GM19397 (cell line): ENCODE results near the gene TMEM17.

Experiments used
- ATAC-seq: cut with Tn5 transposase; IDR thresholded peaks from one replicate; pipeline ENCODE4 v1.9.1; 2021; ENCODE audit warnings: mild to moderate bottlenecking, moderate library complexity; ENCODE audit not compliant: unreplicated experiment

The TMEM17 gene

DNA sequence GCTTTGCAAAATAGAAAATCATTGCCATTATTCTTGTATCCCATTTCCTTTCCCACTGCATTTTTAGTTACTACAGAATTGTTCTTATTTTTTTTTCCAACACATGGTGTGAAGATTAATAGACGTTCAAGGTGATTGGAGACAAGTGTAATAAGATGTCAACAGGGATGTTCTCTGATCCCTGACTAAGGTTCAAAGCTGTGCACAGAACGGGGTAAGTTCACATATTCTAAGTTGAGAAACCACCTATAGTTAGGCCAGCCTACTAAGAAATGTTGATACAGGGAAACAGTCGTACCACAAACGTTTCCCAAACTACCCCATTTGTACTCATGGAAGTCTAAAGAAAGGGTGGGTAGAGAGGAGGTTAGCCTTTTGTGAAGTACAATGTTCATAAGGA is 6.4 kb upstream of the TMEM17 start:
- no peak for ATAC-seq

DNA sequence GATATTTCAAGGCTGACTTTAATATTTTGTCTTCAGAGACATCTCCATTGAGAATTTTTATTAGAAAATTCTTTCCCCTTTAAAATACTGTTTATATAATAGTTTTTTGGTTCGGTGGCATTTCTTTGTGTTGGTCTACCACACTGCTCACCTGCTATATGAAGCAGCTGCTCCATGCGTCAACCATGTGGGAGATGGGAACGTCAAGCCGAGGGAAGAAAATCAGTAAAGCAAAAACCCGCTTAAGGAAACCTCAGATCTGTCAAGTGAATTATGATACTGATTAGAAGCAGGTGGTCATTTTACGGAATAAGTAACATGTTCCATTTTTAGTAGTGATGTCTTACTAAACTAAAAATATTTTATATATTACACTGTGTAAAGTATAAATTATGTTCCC is 5.6 kb upstream of the TMEM17 start:
- ATAC-seq: no peak

GRCh38 chr2:62506421-62506750 is 391 bp upstream of the TMEM17 start:
- peak; percentile 31 for ATAC-seq

- no peak for ATAC-seq
Observed at GRCh38 chr2:62505109-62505749, 766 bp downstream of the TMEM17 start.

DNA sequence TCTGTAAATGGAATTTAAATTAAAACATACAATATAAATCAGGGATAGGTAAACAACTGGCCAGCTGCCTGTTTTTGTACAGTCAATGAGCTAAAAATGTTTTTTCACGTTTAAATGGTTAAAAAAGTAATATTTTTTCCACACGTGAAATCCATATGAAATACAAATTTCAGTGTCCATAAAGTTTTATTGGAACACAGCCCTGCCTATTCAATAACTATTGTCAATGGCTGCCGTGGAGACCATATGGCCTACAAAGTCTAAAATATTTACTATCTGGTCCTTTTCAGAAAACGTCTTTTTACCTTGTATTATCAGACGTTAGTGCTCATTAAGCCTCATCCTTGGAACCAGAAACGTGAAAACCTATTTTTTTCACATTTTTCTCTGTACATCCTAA is 1.3 kb downstream of the TMEM17 start:
- ATAC-seq: no peak

DNA sequence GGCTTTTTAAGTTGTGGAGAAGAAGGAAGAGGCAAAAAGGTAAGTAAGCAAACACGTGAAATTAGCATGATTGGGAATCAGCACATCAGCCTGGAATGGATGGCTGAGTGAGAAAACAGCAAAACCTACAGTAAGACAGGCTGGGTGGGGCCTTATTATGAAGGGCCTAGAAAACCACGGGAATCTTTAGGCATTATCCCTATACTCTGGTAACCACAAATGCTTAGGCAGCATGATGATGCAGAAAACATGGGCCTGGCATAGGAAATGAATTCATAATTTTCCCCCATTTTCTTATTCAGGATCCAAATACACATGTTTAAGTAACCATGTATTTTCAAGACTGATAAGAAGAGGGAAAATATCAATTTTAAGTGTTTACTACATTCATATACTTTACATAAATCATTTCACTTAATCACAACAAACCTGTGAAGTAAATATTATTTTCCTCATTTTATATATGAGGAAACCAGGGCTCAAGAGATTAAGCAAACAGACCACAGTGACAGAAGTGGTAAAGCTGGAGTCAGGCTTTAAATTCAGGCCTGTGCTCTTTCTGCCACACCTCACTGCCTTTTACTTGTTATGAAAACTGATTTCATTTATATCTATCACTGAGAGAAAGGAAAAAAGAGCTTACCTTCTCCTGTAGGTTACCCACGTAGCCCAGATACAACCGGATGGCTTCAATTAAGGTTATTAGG is 4.0 kb downstream of the TMEM17 start:
- no peak for ATAC-seq

GRCh38 chr2:62501069-62501468 is 4.9 kb downstream of the TMEM17 start:
- no peak for ATAC-seq

- ATAC-seq: no peak
Observed at GRCh38 chr2:62499430-62500060, 6.5 kb downstream of the TMEM17 start.

GRCh38 chr2:62498739-62499138 is 7.3 kb downstream of the TMEM17 start:
- no peak for ATAC-seq

DNA sequence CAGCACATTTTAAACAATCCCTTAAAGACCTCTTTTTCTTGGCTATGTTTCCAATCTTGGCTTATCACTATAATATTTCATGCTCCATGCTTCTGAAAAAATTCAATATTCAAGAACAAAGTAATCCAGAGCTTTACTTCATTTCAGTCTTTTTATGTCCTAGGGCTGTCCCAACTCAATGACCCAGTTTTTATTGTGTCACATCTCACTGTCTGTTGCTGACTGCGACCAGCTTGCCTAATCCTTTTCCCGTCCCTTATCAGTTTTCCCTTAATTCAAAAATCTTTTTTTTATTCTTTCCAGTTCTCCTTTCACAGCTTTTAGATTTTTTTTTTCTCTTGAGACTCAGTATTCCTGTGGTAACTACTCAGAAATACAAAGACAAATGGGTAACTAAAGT is 10.2 kb downstream of the TMEM17 start:
- no peak for ATAC-seq

DNA sequence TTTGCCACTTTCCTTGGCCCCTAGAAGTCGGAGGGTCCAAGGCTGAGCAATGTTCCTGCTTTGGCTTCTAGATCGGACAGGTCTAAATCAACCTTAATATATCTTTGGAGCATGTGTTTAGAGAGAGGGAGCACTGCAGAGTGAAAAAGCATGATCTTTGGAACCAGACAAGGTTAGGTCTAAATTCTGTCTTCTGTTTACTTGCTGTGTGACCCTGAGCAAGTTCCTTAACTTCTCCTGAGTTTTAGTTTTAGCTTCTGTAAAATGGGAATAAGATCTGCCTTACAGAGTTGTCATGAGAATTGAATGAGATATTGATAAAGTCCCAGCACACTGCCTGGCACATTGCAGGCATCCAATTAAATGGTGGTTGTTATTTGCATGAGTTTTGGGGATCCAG is 13.9 kb downstream of the TMEM17 start:
- no peak for ATAC-seq

GRCh38 chr2:62489702-62490101 is 16.3 kb downstream of the TMEM17 start:
- no peak for ATAC-seq

DNA sequence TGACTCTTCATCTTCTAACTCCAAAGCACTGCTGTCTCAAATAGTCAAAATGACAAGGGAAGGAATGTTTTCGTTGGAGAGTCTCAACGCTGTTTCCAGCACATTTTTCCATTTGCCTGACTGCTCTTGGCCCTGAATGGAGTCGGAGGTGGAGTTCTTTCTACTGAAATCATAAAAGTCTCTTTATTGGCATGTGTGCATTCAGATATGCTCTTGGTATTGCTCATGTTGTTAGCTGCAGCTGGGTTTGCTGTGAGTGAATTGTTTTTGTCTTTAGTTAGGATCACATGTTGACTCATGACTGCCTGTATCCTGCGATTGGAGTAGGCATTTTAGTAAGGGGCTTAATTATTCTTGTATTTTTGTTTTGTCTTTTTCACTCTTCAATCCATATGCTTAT is 16.8 kb downstream of the TMEM17 start:
- no peak for ATAC-seq

DNA sequence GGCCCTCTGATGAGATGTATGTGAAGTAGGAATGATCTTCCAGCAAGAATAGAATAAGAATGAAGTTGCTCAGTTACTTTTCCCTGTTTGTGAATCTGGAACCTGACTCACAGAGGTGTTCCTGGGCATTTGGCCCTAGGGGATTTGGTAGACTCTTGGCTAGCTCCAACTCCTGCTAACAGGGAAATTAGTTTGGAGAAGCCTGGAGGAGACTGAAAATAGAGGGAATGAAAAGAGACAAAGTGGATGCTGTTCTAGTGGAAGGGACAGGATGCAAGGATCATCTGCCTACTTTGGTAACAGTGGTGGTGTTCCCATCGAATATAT is 19.6 kb downstream of the TMEM17 start:
- no peak for ATAC-seq

- ATAC-seq: no peak
Observed at GRCh38 chr2:62485761-62486438, 20.1 kb downstream of the TMEM17 start.

- ATAC-seq: no peak
Observed at GRCh38 chr2:62482558-62483352, 23.2 kb downstream of the TMEM17 start.

DNA sequence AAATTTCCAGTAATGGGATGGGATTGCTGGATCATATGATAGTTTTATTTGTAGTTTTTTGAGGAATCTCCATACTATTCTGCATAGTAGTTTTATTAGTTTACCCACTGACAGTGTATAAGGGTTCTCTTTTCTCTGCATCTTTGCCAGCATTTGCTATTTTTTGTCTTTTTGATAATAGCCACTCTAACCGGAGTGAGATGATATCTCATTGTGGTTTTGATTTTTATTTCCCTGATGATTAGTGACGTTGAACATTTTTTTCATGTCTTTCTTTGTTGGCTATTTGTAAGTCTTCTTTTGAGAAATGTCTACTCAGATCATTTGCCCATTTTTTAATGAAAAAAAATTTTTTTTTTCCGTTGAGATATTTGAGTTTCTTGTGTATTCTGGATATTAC is 26.1 kb downstream of the TMEM17 start:
- no peak for ATAC-seq

GRCh38 chr2:62478093-62478580 is 27.9 kb downstream of the TMEM17 start:
- ATAC-seq: no peak

GRCh38 chr2:62477573-62477972 is 28.4 kb downstream of the TMEM17 start:
- ATAC-seq: no peak

GRCh38 chr2:62475172-62476011 is 30.6 kb downstream of the TMEM17 start:
- ATAC-seq: no peak
